Endothelial cell of umbilical vein (primary cell): ENCODE measurements around the gene POSTN. TPM values are rescaled to one million over a fixed set of nuclear protein-coding genes. Genes with fewer than 3 reads are reported as not detected.

ENCODE experiments used
- BruUV-seq: library from RNA; stranded (reverse); fragments of 400-500 nt; replicated peaks from 2 replicates; lab custom pipeline; 2021; lab: Mats Ljungman, UMichigan
- CTCF ChIA-PET: fragments of 300-600, 350-600 bp; sonication (Branson Sonifier 250); formaldehyde crosslinking; loops from one replicate; lab custom pipeline; 2021; ENCODE audit warnings: antibody characterized with exemption, inconsistent platforms; lab: Charles Lee
- POLR2A ChIA-PET: fragments of 300-600, 350-600 bp; sonication (Branson Sonifier 250); formaldehyde crosslinking; loops from one replicate; lab custom pipeline; 2021; ENCODE audit warnings: antibody characterized with exemption, inconsistent platforms; lab: Charles Lee
- DNase-seq: peaks from one replicate; pipeline ENCODE4 v3.0.0-alpha.2; 2011; ENCODE audit warnings: low read depth, low spot score
- FAIRE-seq: peaks from 2 replicates; lab custom pipeline; 2011; peaks lifted over from hg19 to GRCh38; lab: Jason Lieb, UNC
- H2AFZ ChIP-seq: 2 replicates; pipeline ENCODE4 v1.6.0; 2012; ENCODE audit warnings: low read depth, low read length, control low read depth, inconsistent platforms
- H3K27ac ChIP-seq: 2 replicates; pipeline ENCODE4 v1.5.1; 2011; ENCODE audit warnings: low read depth, mild to moderate bottlenecking, control low read depth, low read length, moderate library complexity; ENCODE audit not compliant: insufficient read depth
- H3K27me3 ChIP-seq, 2 experiments: 2 replicates each; pipeline versions ENCODE4 v1.6.0 to v1.6.1; 2011; ENCODE audit warnings: low read length in 2 of 2, mixed read lengths in 1 of 2; ENCODE audit not compliant: control insufficient read depth in 2 of 2, insufficient read depth in 2 of 2
- H3K36me3 ChIP-seq, 2 experiments: 2 replicates in 1 of 2; 3 replicates in 1 of 2; pipeline ENCODE4 v1.5.1; 2011; ENCODE audit warnings: low read length in 2 of 2, mild to moderate bottlenecking in 1 of 2, moderate library complexity in 1 of 2; ENCODE audit not compliant: control insufficient read depth in 2 of 2, insufficient read depth in 2 of 2; ENCODE audit errors: extremely low read depth in 1 of 2
- H3K4me1 ChIP-seq: 3 replicates; pipeline ENCODE4 v1.5.1; 2011; ENCODE audit warnings: mild to moderate bottlenecking, low read length; ENCODE audit not compliant: control insufficient read depth, insufficient read depth; ENCODE audit errors: extremely low read depth
- H3K4me2 ChIP-seq: 2 replicates; pipeline ENCODE4 v1.6.1; 2011; ENCODE audit warnings: low read length, control low read depth, mixed read lengths; ENCODE audit not compliant: insufficient read depth
- H3K4me3 ChIP-seq, 3 experiments: fragments of 200-600 bp in 1 of 3; sonication (generic), shearing (Covaris generic) in 1 of 3; replicated peaks in 1 of 3; 2 replicates each; pipeline ENCODE4 v1.5.1; 2011 to 2016; ENCODE audit warnings: control low read depth in 3 of 3, low read length in 3 of 3, mild to moderate bottlenecking in 2 of 3, inconsistent platforms in 1 of 3, low read depth in 1 of 3, moderate library complexity in 1 of 3; ENCODE audit not compliant: insufficient read depth in 1 of 3
- H3K79me2 ChIP-seq: 2 replicates; pipeline ENCODE4 v1.6.0; 2012; ENCODE audit warnings: low read length, inconsistent platforms; ENCODE audit not compliant: control insufficient read depth, insufficient read depth
- H3K9ac ChIP-seq: replicated peaks from 2 replicates; pipeline ENCODE3; 2011; ENCODE audit warnings: low read length, control low read depth; ENCODE audit not compliant: insufficient read depth; ENCODE audit errors: extremely low read depth
- H3K9me1 ChIP-seq: replicated peaks from 3 replicates; pipeline ENCODE4 v1.6.0; 2011; ENCODE audit warnings: mild to moderate bottlenecking, low read length; ENCODE audit not compliant: control insufficient read depth, insufficient read depth; ENCODE audit errors: extremely low read depth
- H3K9me3 ChIP-seq: replicated peaks from 2 replicates; pipeline ENCODE4 v1.5.1; 2012; ENCODE audit warnings: low read length, inconsistent platforms; ENCODE audit not compliant: control insufficient read depth, insufficient read depth
- H4K20me1 ChIP-seq: replicated peaks from 2 replicates; pipeline ENCODE3; 2011; ENCODE audit warnings: mild to moderate bottlenecking, low read length; ENCODE audit not compliant: control insufficient read depth, insufficient read depth; ENCODE audit errors: extremely low read depth
- CTCF ChIP-seq, 2 donors: IDR thresholded peaks; 1 replicate in 1 of 2; 2 replicates in 1 of 2; pipeline ENCODE4 v1.5.1; 2011; ENCODE audit warnings: low read length in 2 of 2, mild to moderate bottlenecking in 2 of 2, moderate library complexity in 2 of 2, control low read depth in 1 of 2, inconsistent platforms in 1 of 2, low read depth in 1 of 2; ENCODE audit not compliant: insufficient read depth in 1 of 2; ENCODE audit errors: extremely low read depth in 1 of 2
- EZH2 ChIP-seq: IDR thresholded peaks from 2 replicates; pipeline ENCODE4 v1.6.1; 2012; ENCODE audit warnings: borderline replicate concordance, low read depth, mild to moderate bottlenecking, moderate library complexity, low read length, inconsistent platforms; ENCODE audit not compliant: severe bottlenecking
- FOS ChIP-seq: IDR thresholded peaks from 2 replicates; pipeline ENCODE4 v1.6.1; 2011; ENCODE audit warnings: mild to moderate bottlenecking, low read length, moderate library complexity, borderline replicate concordance; ENCODE audit not compliant: insufficient read depth
- JUN ChIP-seq: IDR thresholded peaks from 2 replicates; pipeline ENCODE4 v1.6.1; 2011; ENCODE audit warnings: borderline replicate concordance, low read depth; ENCODE audit not compliant: insufficient read length, insufficient read depth
- MYC ChIP-seq: IDR thresholded peaks from one replicate; pipeline ENCODE4 v1.6.1; 2011; ENCODE audit warnings: mild to moderate bottlenecking, low read depth, low read length
- POLR2AphosphoS5 ChIP-seq: IDR thresholded peaks from 2 replicates; pipeline ENCODE4 v1.6.1; 2012; ENCODE audit warnings: low read depth, mild to moderate bottlenecking, control low read depth, low read length, moderate library complexity; ENCODE audit not compliant: insufficient read depth
- dilution Hi-C: fragments of 300-500 bp; cut with MboI; formaldehyde crosslinking; loops from one replicate; pipeline ENCODE4 v1.15.0; 2019; ENCODE audit warnings: low sequenced_read_pairs; ENCODE audit not compliant: extremely low pct_ligation_motif_present
- intact Hi-C: fragments of 100-400 bp; cut with micrococcal nuclease; formaldehyde crosslinking; loops from one replicate; pipeline ENCODE4 v1.10.0; 2022
- polyA plus RNA-seq, 4 experiments: library from polyadenylated mRNA; depleted of rRNA in 3 of 4; stranded (reverse) in 3 of 4; unstranded in 1 of 4; fragments of >200 nt; gene quantifications; 2 replicates each; pipeline versions ENCODE4 v1.2.1 to v1.2.3, GENCODE V29; 2011 to 2012; ENCODE audit warnings: missing spikeins in 1 of 4
- total RNA-seq: library from RNA; stranded (reverse); gene quantifications from 2 replicates; pipeline ENCODE4 v1.2.3, GENCODE V29; 2021
- TF ChIP-seq, protein P1 (sequence below): IDR thresholded peaks from 2 replicates; pipeline ENCODE4 v1.6.1; 2011; ENCODE audit not compliant: insufficient read depth, insufficient read length

POSTN gene
- total and polyA plus RNA-seq, 2 donors (not counting 3 experiments of a cell fraction or from before 2014, with no cell fraction given), result 0.29 to 0.41 TPM

- H3K4me2 ChIP-seq, result no peak overlapping the region
- H3K4me1 ChIP-seq, result peaks cover 8% of the 10 kb centered on the region
- no peaks in the 10 kb centered on the region for H3K79me2 ChIP-seq
- intact Hi-C loops, result no loop called here
- BruUV-seq, result no TSS peak
- ChIA-PET POLR2A (no interaction called here), CTCF (interaction anchor here (1.1 kb wide), 1 partner anchor 12 kb away, joined by 3 read pairs; no protein-coding TSS in a partner anchor)
- no peak overlapping the region for H3K27ac ChIP-seq
- no peaks in the 10 kb centered on the region for H3K36me3 ChIP-seq
- no peak overlapping the region for H3K9ac ChIP-seq
- FAIRE-seq, result no peak
- H3K9me3 ChIP-seq, result no peaks in the 10 kb centered on the region
- H2AFZ ChIP-seq, result no peak overlapping the region
- H3K27me3 ChIP-seq, result no peaks in the 10 kb centered on the region
- no peak for TF ChIP-seq FOS
- TF ChIP-seq POLR2AphosphoS5, result no peak
- no peak for TF ChIP-seq CTCF (IDR thresholded peaks at IDR 0.05; ENCODE audit: extremely low read depth in 1 of 2, insufficient read depth in 1 of 2, low read depth in 1 of 2, low read length in 2 of 2)
- dilution Hi-C loops, result no loop called here
- DNase-seq, result no peak
- H3K9me1 ChIP-seq, result no peaks in the 10 kb centered on the region
- no peak overlapping the region for H3K4me3 ChIP-seq
- H4K20me1 ChIP-seq, result no peaks in the 10 kb centered on the region
These were observed 16.7 kb upstream of the POSTN start for GRCh38 chr13:37615276-37615675.

GRCh38 chr13:37613638-37614037, 15.1 kb upstream of the POSTN start:
- H3K9me3 ChIP-seq, result no peaks in the 10 kb centered on the region
- no peak overlapping the region for H3K27ac ChIP-seq
- ChIA-PET CTCF (no interaction called here), POLR2A (no interaction called here)
- H3K36me3 ChIP-seq, result no peaks in the 10 kb centered on the region
- peaks cover 8% of the 10 kb centered on the region for H3K4me1 ChIP-seq
- no peak overlapping the region for H3K4me2 ChIP-seq
- TF ChIP-seq JUN (no peak), MYC (no peak), EZH2 (no peak)
- TF ChIP-seq, protein P1, sequence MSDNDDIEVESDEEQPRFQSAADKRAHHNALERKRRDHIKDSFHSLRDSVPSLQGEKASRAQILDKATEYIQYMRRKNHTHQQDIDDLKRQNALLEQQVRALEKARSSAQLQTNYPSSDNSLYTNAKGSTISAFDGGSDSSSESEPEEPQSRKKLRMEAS, result no peak
- H3K27me3 ChIP-seq, result no peaks in the 10 kb centered on the region
- DNase-seq (no peak), FAIRE-seq (no peak)
- dilution Hi-C loops (no loop called here), intact Hi-C loops (no loop called here)
- no peak overlapping the region for H3K9ac ChIP-seq
- H3K79me2 ChIP-seq, result no peaks in the 10 kb centered on the region
- H2AFZ ChIP-seq, result no peak overlapping the region
- H4K20me1 ChIP-seq, result no peaks in the 10 kb centered on the region
- no peak overlapping the region for H3K4me3 ChIP-seq
- BruUV-seq, result no TSS peak
- H3K9me1 ChIP-seq, result no peaks in the 10 kb centered on the region
